NOMO-1 (cell line): ENCODE data around the gene TPM1.

Experiments used
- DNase-seq, 2 experiments: peaks; one replicate each; lab custom pipeline; 2025; ENCODE audit not compliant: unreplicated experiment in 2 of 2; lab: John Stamatoyannopoulos, UW

TPM1 gene

GRCh38 chr15:63072023-63072650, 29.6 kb downstream of the TPM1 start:
- no peak for DNase-seq

GRCh38 chr15:63072809-63073277, 30.3 kb downstream of the TPM1 start:
- DNase-seq, result no peak

- DNase-seq, result no peak
Measured at GRCh38 chr15:63073497-63074172, 31.1 kb downstream of the TPM1 start.

GRCh38 chr15:63075015-63075983, 32.8 kb downstream of the TPM1 start:
- no peak for DNase-seq

GRCh38 chr15:63075984-63076713, 33.6 kb downstream of the TPM1 start:
- DNase-seq, result no peak

GRCh38 chr15:63076714-63077046, 34.1 kb downstream of the TPM1 start:
- DNase-seq, result no peak

- DNase-seq, result no peak
Measured at GRCh38 chr15:63077952-63078351, 35.4 kb downstream of the TPM1 start.

GRCh38 chr15:63079947-63080626, 37.5 kb downstream of the TPM1 start:
- DNase-seq, result no peak

GRCh38 chr15:63080634-63081250, 38.2 kb downstream of the TPM1 start:
- DNase-seq, result no peak

- no peak for DNase-seq
Measured at GRCh38 chr15:63082366-63082765, 39.8 kb downstream of the TPM1 start.

GRCh38 chr15:63083044-63083443, 40.5 kb downstream of the TPM1 start:
- no peak for DNase-seq

- no peak for DNase-seq
Measured at GRCh38 chr15:63083541-63083940, 41.0 kb downstream of the TPM1 start.

- DNase-seq, result no peak
Measured at GRCh38 chr15:63084806-63085205, 42.3 kb downstream of the TPM1 start.

- DNase-seq, result no peak
Measured at GRCh38 chr15:63085289-63085688, 42.7 kb downstream of the TPM1 start.

GRCh38 chr15:63086271-63086670, 43.7 kb downstream of the TPM1 start:
- no peak for DNase-seq

GRCh38 chr15:63086947-63087346, 44.4 kb downstream of the TPM1 start:
- no peak for DNase-seq

GRCh38 chr15:63088533-63089245, 46.1 kb downstream of the TPM1 start:
- no peak for DNase-seq

- DNase-seq, result no peak
Measured at GRCh38 chr15:63089260-63090043, 46.9 kb downstream of the TPM1 start.
